ENCODE results near the gene IL17D.
"Not testable (repeated sequence)": the region's sequence is repeated elsewhere in the genome, so short reads cannot be mapped to it uniquely, and the experiment has no call there.

IL17D gene

DNA sequence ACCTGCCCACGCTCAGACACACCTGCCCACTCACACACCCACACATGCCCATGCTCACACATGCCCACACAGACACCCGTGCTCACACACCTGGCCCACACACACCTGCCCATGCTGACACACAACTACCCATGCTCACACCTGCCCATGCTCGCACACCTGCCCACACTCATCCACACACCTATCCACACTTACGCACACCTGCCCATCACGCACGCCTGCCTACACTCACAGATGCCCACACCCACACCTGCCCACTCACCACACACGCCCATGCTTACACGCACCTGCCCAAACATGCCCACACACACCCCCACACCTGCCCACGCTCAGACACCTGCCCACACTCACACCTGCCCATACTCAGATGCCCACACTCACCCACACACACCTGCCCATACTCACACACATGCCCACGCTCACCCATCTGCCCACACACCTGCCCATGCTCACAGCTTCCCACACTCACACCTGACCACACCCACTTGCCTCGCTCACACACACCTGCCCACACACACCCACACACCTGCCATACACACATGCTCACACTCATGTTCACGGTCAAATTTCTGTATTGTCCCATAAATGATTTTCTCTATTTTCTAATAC is 15.6 kb downstream of the IL17D start:
- no peak for DNase-seq (ENCODE audit: low read depth, low spot score)

DNA sequence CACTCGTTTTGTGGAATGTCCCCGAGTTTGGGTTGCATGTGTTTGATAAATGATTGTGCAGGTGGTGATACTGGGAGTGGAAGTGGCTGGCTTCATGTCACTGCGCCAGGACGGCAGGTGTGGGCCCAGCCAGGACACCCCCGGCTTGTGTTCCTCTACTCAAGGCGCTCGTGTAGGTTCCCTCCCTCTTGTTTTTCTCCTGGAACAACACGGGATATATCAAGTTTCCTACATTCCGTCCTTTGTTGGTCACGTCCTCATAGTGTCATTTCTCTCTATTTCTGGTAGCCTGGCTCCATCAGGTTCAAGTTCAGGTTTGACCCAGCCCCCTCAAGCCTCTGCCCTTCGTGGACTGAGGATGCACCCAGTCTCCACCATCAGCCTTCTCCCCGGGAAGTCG is 16.3 kb downstream of the IL17D start:
- no peak for DNase-seq (ENCODE audit: low read depth, low spot score)

DNA sequence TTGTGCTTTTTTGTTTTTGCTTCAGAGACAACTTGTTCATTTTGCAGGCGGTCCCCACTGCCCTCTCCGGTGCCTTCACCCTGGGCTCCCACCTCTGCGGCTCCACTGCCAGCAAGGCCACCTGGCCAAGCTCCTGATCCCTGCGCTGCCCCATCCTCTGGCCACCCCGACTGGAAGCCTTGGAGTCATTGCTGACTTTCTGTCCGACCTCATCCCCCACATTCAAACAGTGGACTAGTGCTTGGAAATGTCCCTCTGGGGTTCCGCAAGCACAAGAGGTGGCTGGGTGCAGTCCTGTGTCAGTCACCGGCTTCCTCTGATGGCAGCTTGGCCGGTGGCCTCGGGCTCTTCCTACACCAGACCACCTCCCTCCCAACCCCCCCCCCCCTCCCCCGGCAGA is 17.0 kb downstream of the IL17D start:
- DNase-seq (ENCODE audit: low read depth, low spot score), result no peak

DNA sequence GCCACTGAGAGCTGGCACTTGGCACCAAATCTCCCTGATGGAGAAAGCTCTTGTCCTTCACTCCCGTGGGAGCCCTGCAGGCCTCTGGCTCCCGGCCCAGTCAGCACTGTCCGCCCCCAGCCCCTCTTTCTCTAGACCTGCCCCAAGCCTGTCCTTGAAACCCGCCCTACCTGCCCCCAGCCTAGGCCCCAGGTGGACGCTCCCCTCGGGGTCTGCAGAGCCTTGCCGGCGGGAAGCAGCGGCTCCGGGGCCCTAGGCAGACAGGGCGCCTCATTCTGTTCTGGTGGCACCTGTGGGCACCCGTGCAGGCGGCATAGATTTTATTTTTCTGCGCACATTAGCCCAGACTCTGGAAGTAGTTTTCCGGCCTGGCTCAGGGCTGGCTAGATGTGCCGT is 17.6 kb downstream of the IL17D start:
- no peak for DNase-seq (ENCODE audit: low read depth, low spot score)

DNA sequence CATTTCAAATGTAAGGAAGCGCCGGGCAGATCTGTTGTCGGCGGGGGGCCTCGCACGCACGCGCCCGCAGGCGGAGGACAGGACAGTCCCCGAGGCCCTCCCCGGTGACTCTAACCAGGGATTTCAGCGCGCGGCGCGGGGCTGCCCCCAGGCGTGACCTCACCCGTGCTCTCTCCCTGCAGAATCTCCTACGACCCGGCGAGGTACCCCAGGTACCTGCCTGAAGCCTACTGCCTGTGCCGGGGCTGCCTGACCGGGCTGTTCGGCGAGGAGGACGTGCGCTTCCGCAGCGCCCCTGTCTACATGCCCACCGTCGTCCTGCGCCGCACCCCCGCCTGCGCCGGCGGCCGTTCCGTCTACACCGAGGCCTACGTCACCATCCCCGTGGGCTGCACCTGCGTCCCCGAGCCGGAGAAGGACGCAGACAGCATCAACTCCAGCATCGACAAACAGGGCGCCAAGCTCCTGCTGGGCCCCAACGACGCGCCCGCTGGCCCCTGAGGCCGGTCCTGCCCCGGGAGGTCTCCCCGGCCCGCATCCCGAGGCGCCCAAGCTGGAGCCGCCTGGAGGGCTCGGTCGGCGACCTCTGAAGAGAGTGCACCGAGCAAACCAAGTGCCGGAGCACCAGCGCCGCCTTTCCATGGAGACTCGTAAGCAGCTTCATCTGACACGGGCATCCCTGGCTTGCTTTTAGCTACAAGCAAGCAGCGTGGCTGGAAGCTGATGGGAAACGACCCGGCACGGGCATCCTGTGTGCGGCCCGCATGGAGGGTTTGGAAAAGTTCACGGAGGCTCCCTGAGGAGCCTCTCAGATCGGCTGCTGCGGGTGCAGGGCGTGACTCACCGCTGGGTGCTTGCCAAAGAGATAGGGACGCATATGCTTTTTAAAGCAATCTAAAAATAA is 18.2 kb downstream of the IL17D start:
- DNase-seq (ENCODE audit: low read depth, low spot score), result no peak

DNA sequence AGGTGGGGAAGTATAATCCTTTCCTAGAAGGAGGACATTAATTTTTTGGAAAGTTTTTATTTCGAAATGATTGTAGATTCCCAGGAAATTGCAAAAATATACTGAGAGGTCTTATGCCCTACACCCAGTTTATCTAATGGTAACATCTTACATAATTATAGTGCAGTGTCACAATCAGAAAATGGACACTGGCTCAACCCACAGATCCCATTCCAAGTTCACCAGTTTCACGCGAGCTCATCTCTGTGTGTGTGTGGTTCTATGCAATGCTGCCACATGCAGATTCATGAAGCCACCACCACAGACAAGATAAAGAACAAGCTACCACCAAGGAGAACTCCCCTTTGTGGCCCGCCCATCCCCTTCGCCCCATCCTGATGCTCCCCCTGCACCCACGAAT is 24.4 kb downstream of the IL17D start:
- DNase-seq (ENCODE audit: low read depth, low spot score), result no peak

DNA sequence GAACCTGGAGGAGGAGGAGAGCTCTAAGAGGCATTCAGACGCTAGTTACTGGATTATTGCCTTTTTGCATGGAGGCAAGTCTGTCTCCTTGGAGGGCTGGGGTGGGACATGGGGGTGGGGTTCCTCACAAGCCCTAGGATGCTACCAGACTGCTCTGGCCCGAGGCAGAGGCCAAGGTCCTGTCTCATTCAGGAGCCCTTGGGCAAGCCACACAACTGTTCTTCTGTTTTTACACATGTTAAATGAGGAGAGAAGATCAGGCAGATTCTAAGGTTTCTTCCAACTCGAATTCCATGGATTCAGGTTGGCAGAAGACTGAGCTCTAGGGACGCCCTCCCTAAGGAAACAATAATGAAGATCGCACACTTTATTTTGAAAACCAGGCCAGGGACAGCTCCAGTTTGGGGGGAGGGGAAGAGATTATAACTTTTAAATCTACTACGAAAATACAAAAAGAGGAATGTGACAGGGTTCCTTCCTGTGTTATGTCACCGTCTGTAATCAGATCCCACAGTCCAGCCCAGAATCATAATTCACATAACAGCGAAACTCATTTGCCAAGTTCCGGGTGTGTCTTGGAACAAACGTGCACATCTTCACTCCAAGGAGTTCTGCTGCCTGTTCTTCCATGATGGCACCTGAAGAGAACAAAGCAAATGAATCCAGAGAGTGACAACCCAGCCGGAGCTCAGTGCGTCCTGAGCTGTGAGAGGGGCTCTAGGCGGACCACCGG is 25.2 kb downstream of the IL17D start:
- DNase-seq (ENCODE audit: low read depth, low spot score), result no peak

DNA sequence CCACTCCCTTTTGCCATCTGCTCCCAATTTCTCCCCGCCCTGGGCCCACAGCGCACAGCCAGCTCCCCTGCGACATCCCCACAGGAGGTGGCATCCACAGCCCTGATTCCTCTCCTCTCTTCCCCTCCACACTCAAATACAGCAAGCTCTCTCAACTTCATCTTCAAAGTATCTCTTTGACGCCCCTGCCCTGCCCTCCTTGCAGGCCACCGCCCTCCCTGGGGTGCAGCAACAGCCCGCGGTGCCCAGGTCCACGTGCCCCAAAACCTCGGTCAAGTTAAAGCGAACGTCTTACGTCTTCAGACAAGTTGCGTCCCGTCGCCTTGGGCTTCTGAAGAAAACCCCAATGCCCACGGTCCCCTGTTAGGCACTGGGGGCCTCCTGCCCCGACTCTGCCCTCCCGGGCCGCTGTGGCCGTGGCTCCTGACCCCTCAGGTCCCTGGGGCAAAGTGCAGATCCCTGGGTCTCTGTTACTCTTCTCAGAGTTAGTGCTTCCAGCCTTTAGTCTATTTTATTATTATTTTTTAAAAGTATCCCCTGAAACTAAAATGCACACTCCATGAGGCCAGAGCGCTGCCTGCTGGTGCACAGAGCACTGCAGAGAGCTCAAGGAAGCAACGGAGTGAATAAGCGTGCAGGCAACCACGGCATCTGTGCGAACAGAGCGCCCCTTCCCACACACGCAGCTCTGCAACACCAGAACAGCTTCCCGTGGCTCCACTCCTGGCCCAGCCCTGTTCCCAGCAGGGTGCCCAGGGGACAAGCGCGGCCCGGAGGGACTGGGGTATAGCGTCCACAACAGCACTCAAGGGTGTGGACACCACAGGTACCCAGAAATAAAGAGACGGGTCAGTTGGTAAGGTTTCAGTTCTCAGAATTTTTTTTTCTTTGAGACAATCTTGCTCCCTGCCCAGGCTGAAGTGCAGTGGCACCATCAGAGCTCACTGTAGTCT is 26.4 kb downstream of the IL17D start:
- no peak for DNase-seq (ENCODE audit: low read depth, low spot score)

DNA sequence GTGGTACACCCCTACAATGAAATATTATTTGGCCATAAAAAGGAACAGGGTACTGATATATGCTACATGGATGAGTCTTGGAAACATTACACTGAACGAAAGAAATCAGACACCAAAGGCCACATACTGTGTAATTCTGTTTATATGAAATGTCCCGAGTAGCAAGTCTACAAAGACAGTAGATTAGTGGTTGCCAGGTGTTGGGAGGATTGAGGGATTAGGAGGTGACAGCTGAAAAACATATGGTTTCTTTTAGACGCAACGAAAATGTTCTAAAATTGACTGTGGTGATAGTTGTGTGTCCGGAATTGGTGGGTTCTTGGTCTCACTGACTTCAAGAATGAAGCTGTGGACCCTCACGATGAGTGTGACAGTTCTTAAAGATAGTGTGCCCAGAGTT is 35.1 kb downstream of the IL17D start:
- no peak for DNase-seq (ENCODE audit: low read depth, low spot score)

DNA sequence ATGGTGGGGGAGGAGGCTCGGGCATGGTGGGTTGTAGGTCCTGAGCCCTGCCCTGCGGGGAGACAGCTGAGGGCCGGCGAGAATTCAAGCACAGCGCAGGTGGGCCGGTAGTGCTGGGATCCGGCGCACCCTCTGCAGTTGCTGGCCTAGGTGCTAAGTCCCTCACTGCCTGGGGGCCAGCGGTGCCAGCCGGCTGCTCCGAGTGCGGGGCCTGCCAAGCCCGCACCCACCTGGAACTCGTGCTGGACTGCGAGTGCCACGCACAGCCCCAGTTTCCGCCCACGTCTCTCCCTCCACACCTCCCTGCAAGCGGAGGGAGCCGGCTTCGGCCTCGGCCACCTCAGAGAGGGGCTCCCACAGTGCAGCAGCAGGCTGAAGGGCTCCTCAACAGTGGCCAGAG is 36.5 kb downstream of the IL17D start:
- DNase-seq (ENCODE audit: low read depth, low spot score), result no peak

DNA sequence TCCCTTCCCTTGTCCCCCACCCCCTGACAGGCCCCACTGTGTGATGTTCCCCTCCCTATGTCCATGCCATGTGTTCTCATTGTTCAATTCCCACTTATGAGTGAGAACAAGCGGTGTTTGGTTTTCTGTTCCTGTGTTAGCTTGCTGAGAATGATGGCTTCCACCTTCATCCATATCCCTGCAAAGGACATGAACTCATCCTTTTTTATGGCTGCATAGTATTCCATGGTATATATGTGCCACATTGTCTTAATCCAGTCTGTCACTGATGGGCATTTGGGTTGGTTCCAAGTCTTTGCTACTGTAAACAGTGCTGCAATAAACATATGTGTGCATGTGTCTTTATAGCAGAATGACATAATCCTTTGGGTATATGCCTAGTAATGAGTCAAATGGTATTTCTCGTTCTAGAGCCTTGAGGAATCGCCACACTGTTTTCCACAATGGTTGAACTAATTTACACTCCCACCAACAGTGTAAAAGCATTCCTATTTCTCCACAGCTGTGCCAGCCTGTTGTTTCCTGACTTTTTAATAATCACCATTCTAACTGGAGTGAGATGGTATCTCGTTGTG is 40.4 kb downstream of the IL17D start:
- DNase-seq (ENCODE audit: low read depth, low spot score), result not testable (repeated sequence)

DNA sequence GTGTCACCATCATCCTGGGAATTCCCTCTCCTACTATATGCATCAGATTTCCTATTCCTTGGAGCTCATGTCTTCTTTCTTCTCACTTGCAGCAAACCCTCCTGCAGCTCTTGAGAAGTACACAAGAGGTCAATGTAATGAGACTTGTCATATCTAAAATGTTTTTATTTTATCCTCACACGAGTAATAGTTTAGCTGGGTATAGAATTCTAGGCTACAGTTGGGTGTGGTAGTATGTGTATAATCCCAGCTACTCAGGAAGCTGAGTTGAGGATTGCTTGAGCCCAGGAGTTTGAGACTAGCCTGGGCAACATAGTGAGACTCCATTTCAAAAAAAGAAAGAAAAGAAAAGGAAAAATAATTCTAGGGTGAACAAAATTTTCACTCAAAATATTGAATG is 45.9 kb downstream of the IL17D start:
- no peak for DNase-seq (ENCODE audit: low read depth, low spot score)

DNA sequence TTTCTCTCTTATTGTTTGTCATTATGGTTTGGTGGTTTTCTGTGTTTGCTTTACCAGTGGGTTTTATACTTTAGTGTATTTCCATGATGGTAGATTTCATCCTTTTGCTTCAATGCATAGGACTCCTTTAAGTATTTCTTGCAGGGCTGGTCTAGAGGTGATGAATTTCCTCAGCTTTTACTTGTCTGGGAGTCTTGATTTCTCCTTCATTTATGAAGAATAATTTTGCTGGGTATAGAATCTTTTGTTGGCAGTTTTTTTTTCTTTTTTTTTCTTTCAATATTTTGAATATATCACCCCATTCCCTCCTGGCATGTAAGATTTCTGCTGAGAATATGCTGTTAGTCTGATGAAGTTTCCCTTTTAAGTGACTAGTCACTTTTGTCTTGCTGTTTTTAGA is 50.5 kb downstream of the IL17D start:
- no peak for DNase-seq (ENCODE audit: low read depth, low spot score)

DNA sequence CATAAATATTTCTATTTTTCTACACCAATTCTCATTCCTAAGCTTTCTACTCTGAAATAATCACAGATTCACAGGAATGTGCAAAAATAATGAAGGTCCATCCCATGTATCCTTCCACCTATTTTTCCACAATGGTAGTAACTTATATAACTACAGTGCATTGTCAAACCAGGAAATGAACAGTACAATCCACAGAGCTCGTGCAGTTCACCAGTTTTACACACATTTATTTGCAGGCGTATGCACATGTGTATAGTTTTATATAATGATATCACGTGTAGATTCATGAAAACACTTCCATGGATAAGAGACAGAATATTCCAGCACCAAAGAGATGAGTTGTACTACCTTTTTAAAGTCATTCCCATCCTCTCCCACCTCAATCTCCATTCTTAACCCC is 57.4 kb downstream of the IL17D start:
- no peak for DNase-seq (ENCODE audit: low read depth, low spot score)

DNA sequence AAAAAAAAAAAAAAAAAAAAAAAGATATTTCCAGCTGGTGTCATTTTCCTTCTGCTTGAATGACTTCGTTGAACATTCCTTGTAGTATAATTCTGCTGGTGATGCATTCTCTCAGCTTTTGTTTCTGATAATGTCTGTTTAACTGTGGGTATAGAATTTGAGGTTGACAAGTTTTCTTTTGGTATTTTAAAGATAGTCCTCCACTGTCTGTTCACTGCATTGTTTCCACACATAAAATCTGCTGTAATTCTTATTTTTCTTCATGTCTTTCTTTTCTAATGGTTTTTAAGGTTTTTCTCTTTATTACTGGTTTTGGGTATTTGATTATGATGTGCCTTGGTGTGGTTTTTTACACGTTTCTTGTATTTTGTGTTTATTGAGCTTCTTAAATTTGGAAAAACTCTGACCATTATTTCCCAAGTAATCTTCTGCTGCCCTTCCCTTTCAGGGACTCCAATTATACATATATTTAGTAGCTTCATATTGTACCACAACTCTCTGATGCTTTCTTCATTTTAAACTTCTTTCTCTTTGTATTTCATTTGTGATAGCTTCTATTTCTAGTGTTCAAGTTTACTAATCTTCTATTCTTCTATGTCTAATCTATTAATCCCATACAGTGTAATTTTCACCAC is 63.9 kb downstream of the IL17D start:
- no peak for DNase-seq (ENCODE audit: low read depth, low spot score)

DNA sequence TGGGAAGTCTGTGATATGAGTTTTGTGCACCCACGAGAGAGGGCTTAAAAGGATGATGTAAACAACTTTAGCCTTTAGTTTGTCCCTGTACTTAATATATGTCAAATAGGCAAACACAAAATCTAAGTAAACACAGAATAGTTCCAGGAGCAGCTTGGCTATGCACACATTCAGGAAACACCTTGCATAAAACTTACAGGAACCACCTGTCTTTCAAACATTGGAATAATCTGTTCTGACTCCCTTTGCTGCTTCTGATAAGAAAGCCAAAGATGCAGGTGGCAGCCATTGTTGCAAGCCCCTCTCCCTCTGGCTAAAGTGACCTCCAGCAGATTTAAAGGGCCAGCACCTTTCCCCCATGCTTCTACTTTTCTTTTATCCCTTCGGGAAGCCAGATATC is 65.6 kb downstream of the IL17D start:
- DNase-seq (ENCODE audit: low read depth, low spot score), result no peak

DNA sequence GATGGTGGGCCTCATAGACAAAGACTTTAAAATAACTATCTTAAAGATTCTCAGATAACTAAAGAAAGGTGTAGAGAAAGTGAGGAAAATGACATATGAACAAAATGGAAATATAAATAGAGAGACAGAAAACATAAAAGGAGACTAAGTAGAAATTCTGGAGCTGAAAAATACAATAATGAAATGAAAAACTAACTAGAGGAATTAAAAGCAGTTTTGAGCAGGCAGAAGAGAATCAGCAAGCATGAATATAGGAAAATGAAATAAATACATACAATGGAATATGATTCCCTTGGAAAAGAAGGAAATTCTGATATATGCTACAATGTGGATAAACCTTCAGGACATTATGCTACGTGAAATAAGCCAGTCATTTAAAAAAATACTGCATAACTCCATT is 66.3 kb downstream of the IL17D start:
- DNase-seq (ENCODE audit: low read depth, low spot score), result no peak
